Medulla oblongata (tissue), 1 donor: ENCODE measurements around the gene ANO2.

ENCODE experiments used
- DNase-seq: peaks from one replicate; pipeline ENCODE4 v3.0.0-alpha.2; 2015; ENCODE audit errors: extremely low spot score

Gene ANO2

DNA sequence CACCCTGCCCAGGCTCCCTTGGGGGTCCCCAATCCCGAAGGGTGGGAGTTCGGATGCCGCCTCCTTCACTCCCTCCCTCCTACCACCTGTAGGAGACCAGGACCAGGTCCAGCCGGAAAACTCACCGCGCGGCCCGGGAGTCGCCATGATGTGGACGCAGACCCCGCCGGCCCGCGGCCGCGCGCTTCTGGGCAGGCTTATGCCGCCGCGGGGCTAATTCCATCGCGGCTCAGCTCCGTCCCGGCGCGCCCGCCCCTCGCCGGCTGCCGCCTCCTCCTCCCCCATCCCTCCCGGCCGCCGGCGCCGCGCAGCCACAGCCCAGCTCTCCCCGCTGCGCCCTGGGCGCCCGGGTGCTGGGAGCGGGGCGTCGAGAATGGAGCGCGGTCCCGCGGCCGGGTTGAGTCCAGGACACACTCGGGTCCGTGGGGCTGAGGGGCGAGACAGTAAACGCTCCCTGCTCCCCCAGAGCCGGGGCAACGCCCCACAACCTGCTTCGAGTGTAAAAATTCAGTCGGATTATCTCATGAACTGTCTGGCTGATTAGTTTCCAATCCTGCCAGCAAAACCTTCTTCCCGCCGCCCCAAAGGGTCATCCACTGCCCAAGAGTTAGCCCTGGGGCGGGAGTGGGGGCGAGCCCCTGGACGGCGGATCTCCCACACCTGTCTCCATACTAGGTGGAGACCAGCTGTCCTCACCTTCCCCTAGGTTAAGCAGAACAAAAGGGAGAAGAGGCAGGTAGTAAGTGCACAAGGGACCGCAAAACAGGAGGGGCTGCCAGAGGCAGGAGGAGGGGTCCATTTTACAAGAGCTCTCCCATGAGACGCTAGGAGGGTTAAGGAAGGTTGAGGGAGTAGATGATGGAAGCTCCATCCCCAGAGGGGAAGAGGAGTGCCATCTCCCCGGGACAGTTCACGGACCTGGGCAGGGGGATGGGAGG, at the start of gene ANO2:
ANO2 (minus strand) TSS at position 189 of the 938 bp plus-strand sequence; CDS start at position 147, 42 bp downstream.
- DNase-seq = no peak

DNA sequence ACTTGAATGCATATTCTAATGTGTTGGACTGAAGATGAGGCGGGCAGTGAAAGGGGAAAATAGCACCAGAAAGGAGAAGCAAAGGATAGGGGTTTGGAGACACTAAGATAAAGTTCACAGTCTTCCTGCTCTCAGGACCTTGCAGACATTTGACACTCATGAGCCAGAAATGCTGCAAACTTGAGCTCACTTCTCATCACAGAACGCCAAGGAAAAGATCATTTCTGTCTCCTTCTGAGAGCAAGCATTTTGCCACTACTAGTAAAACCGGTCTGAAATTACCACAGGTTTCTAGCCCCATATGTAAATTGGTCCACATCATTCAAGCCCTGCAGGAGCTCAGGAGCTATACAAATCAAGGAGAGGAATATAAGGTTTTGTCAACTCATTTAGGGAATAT, 44.6 kb upstream of the ANO2 start:
- no peak for DNase-seq

DNA sequence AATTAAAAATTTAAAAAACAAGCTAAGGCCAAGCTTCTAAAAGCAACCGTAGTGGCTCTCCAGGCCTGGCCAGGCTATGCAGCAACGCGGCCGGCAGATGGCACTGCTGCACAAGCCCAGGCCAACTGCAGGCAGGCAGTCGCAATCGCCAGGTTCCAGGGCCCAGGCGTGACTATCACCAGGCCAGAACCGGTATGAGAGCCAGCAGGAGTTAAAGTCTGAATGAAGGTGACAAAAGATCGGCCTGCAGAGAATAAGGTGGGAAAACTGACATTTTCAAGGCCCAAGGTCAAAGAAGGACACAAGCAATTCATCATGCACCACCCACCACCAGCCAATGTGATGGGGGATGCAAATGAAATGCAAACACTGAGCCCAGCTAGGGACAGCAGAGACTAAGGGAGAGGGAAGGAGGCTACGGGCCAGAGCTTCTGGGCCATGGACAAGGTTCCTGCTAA, 43.6 kb upstream of the ANO2 start:
- DNase-seq = peak; percentile 81

DNA sequence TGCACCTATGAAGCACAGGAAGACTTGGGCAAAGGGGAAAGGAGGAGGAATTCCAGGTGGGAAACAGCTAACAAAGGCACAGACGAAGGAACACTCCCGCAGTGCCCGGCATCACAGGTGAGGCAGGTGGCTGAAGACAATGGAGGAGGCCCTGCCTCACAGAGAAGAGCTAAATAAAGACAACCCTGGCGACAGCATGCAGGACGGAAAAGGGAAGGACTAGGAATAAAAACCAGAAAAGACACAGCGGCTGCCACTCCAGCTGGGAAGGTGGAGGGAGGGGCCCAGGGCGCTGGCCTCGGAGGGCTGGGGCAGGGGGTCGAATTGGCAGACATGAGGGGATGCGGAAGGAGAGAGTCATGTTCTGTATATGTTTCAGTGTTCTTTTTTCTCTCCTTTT, 43.0 kb upstream of the ANO2 start:
- no peak for DNase-seq

DNA sequence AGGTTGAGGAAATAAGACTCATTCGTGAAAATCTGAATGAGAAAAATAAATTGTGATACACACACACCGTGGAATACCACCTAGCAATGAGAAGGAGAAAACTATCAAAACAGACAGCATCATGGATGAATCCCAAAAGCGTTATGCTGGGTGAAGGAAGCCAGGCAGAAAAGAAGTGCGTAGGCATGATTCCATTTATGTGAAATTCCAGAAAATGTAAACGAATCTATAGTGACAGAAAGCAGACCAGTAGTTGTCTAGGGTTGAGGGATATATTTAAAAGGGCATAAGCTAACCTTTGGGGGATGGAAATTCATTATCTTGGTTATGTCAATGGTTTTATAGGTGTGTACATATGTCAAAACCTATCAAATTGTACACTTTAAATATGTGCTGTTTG, 42.5 kb upstream of the ANO2 start:
- no peak for DNase-seq

DNA sequence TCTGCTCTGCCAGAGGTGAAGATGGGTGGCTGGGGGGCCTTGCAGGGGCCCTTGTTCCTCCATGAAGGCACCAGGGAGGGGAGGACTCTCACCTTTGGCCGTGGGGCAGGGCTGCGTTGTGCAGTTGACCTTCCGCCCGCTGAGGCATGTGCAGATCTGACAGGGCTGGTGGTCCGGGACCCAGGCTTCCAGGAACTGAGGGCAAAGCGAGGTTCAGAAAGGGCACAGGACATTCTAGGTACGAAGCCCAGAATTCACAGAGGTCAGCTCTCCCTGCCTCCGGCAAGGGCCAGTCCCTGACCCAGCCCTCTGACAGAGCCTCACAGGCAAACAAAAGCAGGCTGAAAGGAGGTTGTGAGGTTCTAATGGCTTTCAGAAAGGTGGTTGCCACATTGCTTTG, 40.4 kb upstream of the ANO2 start:
- DNase-seq = no peak

DNA sequence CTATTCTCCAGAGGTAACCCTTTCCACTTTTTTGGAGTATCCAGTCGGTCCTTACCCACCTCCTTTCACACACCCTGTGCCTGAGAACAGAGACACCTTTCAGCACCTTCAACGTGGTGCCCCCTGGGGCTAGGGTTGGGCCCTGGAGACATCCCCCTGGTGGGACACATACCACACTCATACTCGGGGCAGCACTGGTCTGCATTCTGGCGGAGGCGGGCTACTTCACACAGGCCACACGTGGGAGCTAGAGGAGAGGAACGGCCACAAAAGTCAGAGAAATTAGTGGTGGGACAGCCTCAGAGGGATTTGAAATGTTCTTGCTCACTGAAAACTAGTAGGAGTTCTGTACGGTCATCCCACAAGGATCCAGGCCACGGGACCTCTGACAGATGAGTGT, 39.8 kb upstream of the ANO2 start:
- no peak for DNase-seq

DNA sequence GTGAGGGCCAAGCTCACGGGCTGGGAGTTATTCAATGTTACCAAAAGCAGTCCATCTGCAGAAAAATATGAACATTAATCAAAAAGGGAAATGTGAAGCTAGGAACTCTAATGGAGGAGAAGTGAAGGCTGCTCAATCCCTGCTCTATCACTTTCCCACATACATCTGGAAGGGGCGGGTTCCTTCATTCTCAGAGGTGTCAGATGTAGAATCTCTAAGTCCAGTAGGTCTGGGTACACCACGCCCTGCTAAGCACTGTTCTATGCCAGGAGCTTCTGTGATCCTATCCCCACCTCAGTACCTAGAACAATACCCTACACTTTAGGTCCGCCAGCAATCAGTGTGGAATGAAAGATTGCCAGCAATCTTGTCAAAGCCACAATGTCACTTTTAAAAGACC, 37.0 kb upstream of the ANO2 start:
- DNase-seq = no peak

DNA sequence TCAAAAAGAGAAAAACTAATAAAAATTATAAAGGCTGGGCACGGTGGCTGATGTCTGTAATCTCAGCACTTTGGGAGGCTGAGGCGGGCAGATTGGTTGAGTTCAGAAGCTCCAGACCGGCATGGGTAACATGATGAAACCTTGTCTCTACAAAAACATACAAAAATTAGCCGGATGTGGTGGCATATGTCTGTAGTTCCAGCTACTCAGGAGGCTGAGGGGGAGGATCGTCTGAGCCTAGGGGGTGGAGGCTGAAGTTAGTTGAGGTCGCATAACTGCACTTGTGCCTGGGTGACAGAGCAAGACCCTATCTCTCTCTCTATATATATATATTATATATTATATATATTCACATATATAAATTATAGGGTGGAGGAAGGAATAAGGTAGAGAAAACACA, 32.5 kb upstream of the ANO2 start:
- no peak for DNase-seq

DNA sequence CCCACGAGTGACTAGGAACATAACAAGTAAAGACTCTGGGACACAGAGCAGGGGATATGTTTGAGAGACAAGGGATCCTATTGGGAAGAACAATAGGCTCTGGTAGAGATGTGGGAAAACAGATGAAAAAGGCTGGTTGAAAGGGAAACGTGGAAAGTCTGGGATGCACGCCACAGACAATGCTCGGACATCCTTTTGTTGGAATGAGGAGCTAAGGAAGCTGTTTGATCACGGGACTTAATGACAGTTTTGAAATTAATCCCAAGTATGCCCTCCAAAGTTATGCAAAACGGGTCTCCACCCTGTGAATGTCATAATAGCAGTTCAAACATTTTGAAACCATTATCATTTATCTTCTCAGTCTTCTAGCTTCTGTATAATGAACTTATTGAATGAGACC, 31.7 kb upstream of the ANO2 start:
- no peak for DNase-seq

DNA sequence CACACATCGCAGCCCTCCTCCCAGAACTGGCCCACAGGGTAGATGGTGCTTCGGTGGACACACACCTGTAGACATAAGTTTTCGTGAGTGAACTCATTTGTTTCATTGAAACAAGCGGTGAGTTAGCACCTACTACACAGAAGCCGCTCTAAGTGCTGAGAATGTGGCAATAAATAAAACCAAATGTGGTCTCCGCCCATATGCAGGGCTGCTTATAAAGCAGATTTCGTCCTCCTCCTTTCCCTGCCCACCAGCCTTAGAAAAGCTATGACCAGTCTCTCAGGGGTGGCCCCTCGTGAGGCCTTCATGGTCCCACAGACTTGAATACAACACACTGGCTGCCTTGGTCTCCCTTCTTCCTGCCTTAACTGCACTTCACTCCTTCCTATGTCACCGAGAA, 31.1 kb upstream of the ANO2 start:
- DNase-seq = no peak

DNA sequence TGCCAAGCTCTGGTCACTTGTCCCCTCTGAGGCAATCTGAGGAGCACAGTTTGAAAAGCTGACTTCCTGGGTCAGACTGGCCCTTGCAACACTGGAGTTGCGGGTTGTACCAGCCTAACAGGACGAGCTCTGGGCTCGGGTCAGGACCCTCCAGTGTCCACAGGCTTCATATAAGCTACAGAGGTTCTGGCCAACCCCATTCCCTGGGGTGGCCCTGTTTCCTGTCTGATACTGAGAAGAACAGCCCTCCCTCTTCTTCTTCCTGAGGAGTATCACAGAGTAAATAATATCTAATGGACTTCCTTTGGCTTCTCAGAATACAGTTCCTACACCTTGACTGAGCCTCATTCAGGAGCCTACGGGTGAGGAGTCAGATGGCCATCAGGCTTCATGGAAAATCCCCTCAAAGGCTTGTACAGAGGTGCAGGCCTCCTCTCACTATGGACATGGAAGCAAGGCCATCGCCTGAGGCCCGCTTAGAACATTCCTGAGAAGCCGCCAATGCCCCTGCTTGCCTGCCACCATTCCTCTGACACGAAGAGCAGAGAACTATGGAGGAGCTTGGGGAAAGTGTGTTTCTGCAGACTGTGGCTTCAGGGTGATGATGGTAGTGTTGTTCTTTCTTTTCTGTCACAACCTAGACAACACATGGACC, 28.5 kb upstream of the ANO2 start:
- no peak for DNase-seq

DNA sequence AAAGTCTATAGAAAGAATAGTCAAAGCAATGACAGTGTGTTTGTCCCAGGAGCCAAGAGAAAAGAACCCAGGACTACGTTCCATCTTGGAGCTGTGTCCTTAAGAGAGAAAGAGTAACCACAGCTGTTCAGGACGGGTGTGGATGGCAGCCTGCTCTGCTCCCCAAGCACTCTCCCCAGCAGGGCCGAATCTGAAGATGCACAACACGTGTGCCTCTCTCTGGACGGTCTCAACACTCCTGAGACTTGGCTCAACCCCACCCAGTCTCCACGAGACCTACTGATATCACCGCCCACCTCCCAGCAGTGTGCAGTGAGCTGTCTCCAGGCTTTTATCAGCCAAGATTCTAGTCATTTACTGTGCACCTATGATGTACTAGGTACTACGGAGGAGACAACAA, 27.3 kb upstream of the ANO2 start:
- DNase-seq = no peak

DNA sequence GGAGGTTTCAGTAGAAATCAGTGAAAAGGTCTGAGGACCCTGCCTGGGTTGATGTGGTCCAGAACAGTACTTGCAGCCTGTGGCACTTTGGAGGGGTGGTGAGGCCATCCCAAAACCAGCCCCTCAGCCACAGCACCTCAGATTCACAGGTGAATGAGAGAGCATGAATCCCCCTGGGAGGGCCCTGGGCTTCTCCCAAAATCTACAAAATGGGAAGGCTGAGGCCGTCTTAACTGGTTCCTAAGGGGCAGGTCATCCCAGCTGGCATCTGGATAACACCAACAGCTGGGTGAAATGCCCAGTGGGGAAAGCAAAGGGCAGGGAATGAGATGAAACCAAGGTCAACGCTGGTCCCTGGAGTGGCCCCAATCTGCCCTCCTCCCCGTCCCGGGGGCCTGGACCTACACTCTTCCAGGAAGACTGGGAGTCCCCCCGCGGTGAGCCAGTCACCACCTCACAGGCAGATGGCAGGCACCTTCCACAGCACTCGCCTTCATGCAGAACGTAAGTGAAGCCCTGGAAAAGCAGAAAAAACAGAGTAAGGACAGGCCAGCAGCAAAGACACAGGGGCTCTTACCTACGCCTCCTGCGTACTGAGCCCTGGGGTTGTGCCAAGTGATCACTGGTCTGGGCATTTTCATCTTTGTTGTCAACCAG, 26.3 kb upstream of the ANO2 start:
- DNase-seq = no peak

DNA sequence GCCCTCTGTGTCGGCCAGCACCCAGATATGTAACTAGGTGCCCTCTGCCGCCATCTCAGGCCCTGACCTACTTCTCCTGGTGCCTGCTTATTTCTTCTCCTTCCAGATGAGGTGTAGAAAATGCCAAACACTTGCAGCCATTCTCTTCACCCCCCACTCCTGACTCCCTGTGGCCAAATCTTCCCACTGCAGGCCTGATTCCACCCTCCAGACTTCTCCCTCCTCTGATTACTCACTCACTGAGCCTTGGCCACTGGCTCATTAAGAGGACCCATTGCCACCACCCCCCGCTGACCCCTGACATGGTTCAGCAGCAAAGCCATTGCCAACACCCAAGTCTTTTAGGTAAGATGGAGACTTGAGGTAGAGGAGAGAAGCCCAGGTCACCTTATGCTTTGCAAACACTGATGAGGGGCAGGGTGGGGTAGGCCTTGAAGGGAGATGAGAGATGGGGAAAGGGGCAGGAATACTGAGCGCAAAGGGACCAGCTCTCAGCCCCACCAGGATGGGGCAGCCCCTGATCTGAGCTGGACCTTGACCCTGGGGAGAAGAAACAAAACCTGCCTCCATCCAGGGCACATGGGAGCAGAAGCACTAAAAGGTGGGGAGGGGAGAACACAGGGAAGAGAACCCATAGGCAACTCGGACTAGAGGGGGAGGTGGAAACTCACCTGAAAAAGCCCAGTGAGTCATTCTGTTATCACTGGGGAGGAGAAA, 25.1 kb upstream of the ANO2 start:
- DNase-seq = no peak

DNA sequence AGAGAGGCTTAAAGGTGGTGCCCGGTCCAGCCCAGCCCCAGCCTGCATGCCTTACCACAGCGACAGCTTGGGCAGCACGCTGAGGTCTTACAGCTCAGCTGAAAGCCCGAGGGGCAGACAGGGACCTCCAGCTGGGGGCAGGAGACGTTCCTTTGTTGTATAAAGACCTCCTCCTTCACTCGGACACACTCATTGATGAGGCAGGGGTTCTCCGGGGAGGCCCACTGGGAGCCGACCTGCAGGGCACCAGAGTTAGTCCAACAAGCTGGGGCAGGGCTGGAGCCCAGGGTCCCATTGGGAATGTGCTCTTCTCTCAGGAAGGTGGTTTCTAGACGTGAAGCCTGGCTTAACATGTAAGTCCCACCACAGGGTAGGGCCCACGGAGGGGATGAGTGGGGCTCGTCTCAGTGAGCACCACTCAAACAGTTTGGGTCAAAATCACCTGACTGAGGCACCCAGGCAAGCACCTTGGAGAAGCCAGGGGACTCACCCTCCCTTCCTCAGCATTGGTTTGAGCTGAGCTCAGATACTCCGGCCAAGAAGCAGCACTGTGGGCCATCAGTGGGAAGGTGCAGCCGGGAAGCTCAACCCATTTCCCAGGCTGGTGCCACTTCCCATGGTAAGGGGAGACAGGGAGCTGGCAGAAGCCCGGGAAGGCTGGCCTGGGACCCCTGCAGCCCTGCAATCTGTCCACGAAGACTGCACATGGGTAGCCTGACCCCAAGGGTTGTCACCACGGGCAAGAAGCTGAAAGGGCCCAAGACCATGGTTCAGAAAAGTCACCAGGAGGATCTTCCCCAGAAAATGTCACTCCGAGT, 24.3 kb upstream of the ANO2 start:
- DNase-seq = no peak

DNA sequence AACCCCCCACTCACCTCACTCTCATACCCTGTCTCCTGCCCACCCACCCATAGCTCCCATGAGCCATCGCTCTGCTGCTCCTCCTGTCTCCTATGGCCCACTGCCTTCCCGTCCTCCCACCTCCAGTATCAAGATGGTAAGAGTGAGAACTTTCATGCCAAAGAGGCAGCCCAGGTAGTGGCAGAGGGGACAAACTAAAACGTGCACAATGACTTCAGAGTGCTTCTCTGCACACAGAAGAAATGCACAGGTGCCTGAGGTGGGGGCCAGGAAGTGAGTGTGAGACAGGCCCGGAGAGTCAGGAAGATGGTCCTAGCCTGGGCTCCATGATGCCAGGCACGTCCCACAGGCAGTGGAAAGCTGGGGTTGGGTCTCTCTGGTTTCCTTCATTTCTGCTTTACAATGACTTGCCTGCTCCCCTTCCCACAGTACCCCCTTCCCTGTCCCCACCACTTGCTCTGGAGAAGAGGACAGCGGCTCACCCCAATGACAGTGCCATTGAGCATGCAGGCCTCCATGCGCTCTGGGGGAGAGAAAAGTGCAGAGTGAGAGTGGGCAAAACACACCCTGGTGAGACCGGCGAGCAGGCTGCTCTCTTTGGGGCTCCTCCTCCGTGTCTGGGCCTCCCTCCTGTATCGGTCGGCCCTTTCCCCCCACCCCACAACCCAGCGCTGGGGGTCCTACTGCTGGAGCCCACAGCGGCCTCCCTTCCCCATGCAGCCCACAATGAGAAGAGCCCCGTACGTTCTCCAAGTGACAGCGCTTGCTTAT, 22.8 kb upstream of the ANO2 start:
- DNase-seq = no peak

DNA sequence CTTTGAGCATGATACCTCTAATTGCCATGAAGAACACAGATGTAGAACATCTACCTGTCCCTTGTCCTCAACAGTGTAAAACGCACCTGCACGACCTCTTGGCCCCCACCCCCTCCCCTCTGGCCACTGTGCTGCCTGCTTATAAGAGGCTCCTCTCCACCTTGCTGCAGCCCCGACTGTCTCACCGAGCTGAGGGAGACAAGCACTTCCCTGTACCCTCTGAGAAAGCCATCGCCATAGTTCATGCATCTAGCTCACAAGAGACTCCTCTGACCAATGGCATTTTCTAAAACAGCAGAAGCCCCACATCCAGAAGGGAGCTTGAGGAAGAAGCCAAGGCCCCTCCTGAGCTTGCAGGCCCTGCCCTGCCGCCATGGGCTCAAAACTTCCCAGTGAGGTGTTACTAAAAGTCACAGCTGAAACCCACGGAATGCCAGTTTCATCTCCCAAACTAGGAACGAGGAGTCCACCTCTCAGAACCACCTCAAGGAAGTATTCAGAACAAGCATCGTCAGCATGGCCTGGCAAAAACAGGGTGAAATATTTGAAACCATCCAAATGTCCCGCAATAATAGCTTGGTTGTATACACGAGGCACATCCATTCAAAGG, 21.5 kb upstream of the ANO2 start:
- DNase-seq = no peak

DNA sequence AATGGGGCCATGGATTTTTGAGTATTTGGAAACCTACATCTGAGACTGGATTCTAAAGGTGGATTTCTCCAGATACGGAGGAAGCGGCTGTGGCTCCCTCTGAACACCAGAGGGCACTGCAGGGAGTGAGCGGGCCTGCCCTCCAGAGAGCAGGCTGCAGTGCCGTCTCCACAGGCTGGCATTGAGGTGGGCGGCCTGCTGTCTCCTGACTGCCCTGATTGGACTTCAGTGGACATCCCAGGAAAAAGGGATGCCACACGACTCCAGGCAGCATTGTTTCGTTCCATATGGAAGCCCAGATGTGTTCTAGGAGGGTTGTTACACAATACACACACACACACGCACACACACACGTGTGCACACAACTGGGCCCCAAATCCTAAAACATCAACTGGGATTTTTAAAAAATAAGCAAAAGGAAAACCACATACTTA, 20.9 kb upstream of the ANO2 start:
- DNase-seq = peak; percentile 70
